SK-N-MC (cell line): ENCODE results near the gene PAX5.

Experiments used
- EZH2 ChIP-seq: fragments of 200-600 bp; sonication (generic); IDR thresholded peaks from one replicate; pipeline ENCODE4 v1.6.1; 2017; ENCODE audit warnings: antibody characterized with exemption
- FOXP2 ChIP-seq: optimal IDR thresholded peaks from 2 replicates; pipeline ENCODE3; 2011; ENCODE audit warnings: mild to moderate bottlenecking, moderate library complexity; ENCODE audit not compliant: insufficient read depth; ENCODE audit errors: extremely low read length, control extremely low read depth
- POLR2AphosphoS5 ChIP-seq: IDR thresholded peaks from 2 replicates; pipeline ENCODE4 v1.6.1; 2012; ENCODE audit warnings: mild to moderate bottlenecking, low read depth, low read length, borderline replicate concordance

DNA sequence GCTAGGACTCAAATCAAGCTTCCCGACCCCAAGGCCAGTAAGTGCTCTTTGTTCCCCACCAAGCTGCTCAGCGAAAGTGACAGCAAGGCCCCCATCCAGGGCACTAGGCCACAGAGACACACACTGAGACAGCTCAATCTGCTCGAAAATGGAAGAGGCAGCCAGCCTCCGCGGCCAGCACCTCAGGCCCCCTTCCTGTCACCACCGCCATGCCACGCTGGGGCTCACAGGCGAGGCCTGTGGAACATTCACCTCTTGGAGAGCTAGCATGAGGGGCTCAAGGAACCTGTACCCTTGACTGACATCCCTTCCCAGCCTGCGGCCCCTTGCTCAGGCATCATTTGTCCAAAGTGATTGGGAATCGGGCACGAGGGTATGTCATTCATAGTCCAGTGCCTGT, 71.4 kb downstream of the PAX5 start:
- TF ChIP-seq POLR2AphosphoS5 (no peak), EZH2 (no peak), FOXP2 (no peak)
